Measurements from ENCODE around the gene CXXC4.

GRCh38 chr4:104446431-104447278, 48.0 kb downstream of the CXXC4 start:
- TF ChIP-seq CTCF (IDR thresholded peaks at IDR 0.05): no peak
- no peak for TF ChIP-seq POLR2AphosphoS5 (IDR thresholded peaks at IDR 0.05; ENCODE audit: low read depth, low read length)
- TF ChIP-seq REST (IDR thresholded peaks at IDR 0.05; ENCODE audit: insufficient read depth in 1 of 2, low read depth in 2 of 2, low read length in 1 of 2): no peak
